WERI-Rb-1 (cell line): ENCODE data around the gene CD36.

Experiments
- DNase-seq: peaks from one replicate; pipeline ENCODE4 v3.0.0-alpha.2; 2020
- H3K27ac ChIP-seq: fragments of 250-450 bp; sonication (Bioruptor Pico); 2 replicates; pipeline ENCODE4 v1.5.1; 2020; ENCODE audit warnings: mild to moderate bottlenecking, moderate library complexity
- H3K27me3 ChIP-seq: fragments of 250-450 bp; sonication (Bioruptor Pico); 2 replicates; pipeline ENCODE4 v1.5.1; 2021; ENCODE audit warnings: mild to moderate bottlenecking, low read depth, moderate library complexity; ENCODE audit not compliant: insufficient read depth, severe bottlenecking
- H3K36me3 ChIP-seq: fragments of 250-450 bp; sonication (Bioruptor Pico); 2 replicates; pipeline ENCODE4 v1.5.1; 2020; ENCODE audit warnings: mild to moderate bottlenecking, moderate library complexity
- H3K4me3 ChIP-seq: 2 replicates; pipeline ENCODE4 v1.5.1; 2011; ENCODE audit warnings: low read depth, mild to moderate bottlenecking, control low read depth, low read length
- H3K9me3 ChIP-seq: fragments of 250-450 bp; sonication (Bioruptor Pico); 2 replicates; pipeline ENCODE4 v1.5.1; 2021; ENCODE audit warnings: mild to moderate bottlenecking, moderate library complexity; ENCODE audit not compliant: severe bottlenecking
- TF ChIP-seq, protein P1 (sequence below): IDR thresholded peaks from 2 replicates; pipeline ENCODE4 v1.5.1; 2011; ENCODE audit warnings: low read depth, mild to moderate bottlenecking, control low read depth, inconsistent platforms, low read length

The CD36 gene

DNA sequence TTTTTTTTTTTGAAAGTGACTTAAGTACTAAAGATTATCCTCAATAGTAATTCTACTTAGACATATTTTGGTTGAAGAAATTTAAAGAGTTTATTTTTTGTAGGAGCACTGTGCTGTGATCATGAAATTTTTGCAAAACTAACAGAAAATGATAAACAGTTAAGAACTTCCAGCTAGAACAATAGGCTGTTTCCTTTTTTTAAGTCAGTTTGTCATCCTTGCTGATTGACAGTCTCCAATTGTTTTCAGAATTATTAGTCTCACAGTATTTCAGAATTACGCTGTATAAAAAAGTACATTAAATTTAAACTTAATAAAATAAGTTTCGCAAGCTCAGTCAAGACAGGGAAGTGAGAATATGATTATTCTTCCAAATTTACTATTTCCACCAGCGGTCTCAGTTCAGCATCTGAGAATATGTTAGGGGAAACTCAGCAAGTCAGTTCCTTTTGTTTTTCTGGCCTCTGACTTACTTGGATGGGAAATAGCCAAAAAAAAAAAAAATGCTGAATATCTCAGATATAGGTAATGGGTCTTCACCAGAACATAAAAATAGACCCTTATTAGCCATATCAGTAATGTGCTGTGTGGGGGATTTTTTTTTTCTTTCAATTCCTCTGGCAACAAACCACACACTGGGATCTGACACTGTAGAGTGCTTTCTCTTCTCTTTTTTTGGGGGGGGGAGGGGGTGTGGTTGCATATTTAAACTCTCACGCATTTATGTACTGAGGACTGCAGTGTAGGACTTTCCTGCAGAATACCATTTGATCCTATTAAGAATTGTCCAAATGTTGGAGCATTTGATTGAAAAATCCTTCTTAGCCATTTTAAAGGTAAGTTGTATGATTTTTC lies at the start of gene CD36:
Gene CD36, plus strand, starts transcription at position 732 of the 855 bp plus-strand sequence. CDS start 8,099 bp downstream, outside the sequence.
- no peak for DNase-seq
- no peaks in the 10 kb centered on the region for H3K36me3 ChIP-seq
- H3K9me3 ChIP-seq: no peaks in the 10 kb centered on the region
- H3K27me3 ChIP-seq: no peaks in the 10 kb centered on the region
- TF ChIP-seq, protein P1, sequence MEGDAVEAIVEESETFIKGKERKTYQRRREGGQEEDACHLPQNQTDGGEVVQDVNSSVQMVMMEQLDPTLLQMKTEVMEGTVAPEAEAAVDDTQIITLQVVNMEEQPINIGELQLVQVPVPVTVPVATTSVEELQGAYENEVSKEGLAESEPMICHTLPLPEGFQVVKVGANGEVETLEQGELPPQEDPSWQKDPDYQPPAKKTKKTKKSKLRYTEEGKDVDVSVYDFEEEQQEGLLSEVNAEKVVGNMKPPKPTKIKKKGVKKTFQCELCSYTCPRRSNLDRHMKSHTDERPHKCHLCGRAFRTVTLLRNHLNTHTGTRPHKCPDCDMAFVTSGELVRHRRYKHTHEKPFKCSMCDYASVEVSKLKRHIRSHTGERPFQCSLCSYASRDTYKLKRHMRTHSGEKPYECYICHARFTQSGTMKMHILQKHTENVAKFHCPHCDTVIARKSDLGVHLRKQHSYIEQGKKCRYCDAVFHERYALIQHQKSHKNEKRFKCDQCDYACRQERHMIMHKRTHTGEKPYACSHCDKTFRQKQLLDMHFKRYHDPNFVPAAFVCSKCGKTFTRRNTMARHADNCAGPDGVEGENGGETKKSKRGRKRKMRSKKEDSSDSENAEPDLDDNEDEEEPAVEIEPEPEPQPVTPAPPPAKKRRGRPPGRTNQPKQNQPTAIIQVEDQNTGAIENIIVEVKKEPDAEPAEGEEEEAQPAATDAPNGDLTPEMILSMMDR: no peak
- H3K27ac ChIP-seq: no peak within 1 kb of the TSS
- no peak within 1 kb of the TSS for H3K4me3 ChIP-seq

DNA sequence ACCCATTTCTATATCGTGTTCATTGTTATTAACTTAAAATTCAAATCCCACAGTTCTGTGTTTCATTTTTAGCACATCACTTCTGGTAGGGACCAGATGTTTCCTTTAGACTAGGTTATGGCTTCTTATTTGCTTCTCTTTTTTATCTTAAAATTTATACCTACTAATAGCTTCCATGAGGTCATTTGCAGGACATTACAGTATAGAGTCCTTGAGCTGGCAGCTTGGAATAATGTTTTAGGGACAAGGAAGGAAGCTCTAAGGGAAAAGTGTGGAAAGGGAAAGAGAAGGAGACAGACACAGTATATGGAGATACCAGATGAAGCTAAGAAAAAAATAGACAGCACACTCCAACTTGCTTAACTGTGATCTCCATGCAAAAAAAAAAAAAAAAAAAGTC lies 48.8 kb upstream of the CD36 start:
- no peak overlapping the region for H3K4me3 ChIP-seq
- H3K36me3 ChIP-seq: no peaks in the 10 kb centered on the region
- H3K9me3 ChIP-seq: no peaks in the 10 kb centered on the region
- TF ChIP-seq, protein P1: no peak
- H3K27ac ChIP-seq: no peak overlapping the region
- H3K27me3 ChIP-seq: no peaks in the 10 kb centered on the region
- no peak for DNase-seq

DNA sequence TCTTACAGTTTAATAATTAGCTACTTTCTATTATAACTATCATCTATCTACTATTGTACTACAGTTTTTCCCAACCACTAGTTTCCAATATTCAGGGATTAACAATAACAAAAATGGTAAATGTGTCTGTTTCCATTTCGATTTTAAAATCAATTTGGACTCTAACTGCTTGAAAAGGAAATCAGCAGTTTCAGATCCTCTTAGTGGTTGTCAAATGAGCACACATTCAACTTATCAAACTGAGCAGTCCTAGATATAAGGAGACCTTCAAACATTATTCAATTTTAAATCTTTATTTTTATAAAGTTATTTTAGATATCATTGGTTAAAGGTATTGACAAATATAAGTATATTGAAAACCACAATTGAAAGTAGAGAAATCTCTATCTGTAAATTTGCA lies 46.8 kb upstream of the CD36 start:
- no peaks in the 10 kb centered on the region for H3K27me3 ChIP-seq
- no peak for DNase-seq
- no peaks in the 10 kb centered on the region for H3K36me3 ChIP-seq
- TF ChIP-seq, protein P1: no peak
- no peak overlapping the region for H3K27ac ChIP-seq
- H3K4me3 ChIP-seq: no peak overlapping the region
- no peaks in the 10 kb centered on the region for H3K9me3 ChIP-seq

DNA sequence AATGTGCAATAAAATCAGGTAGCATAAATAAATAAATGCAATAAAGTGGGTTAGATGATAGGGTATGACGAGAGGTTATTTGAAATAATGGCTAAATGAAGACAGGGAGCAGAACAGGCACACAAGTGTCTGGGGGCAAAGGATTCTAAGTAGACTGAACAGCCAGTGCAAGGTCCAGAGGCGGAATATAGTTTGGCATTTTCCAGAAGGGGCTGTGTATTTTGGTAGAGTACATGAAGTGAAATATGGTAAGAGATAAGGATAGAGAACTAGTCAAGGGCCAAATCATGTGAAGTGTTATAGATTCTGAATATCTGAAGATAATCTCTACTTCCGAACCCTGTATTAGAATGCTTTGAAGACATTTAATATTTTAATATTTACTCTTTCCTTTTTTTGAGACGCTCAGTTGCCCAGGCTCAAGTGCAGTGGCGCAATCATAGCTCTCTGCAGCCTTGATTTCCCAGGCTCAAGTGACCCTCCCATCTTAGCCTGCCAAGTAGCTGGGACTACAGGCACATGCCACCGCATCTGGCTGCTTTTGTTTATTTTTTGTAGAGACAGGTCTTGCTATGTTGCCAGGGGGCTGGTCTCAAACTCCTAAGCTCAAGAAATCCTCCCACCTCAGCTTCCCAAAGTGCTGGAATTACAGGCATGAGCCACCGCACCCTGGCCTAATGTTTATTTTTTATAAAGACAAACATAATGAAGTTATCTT lies 44.4 kb upstream of the CD36 start:
- no peak for DNase-seq
- TF ChIP-seq, protein P1: no peak
- H3K36me3 ChIP-seq: no peaks in the 10 kb centered on the region

DNA sequence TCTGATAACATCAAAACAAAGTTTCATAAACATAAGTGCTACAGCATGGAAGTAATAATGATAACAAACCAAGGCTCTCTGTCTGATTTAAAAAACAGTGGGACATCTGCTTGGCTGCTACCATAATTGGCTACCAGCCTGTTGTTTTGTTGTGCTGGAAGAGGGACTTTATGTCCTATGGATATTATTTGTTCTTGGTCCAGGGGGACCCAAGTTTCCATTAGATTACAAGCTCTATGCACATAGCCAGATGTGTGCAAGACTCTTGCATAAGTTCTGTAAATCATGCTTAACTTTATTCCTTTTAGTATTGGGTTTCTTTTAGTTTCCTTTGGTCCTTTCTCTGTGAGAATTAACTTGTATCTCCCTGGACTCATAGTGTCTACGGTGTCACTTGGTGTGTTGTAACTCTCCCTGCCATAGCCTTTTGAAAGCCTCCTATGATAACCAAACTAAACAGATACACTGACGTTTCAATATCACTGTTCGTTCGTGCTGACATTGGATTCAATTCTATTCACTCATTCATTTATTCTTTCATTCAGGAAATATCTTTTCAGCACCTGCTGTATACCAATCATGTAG lies 41.4 kb upstream of the CD36 start:
- H3K27ac ChIP-seq: no peak overlapping the region
- H3K4me3 ChIP-seq: no peak overlapping the region
- no peaks in the 10 kb centered on the region for H3K9me3 ChIP-seq
- TF ChIP-seq, protein P1: no peak
- no peak for DNase-seq
- no peaks in the 10 kb centered on the region for H3K36me3 ChIP-seq
- H3K27me3 ChIP-seq: no peaks in the 10 kb centered on the region

More for the DNA sequence above, 44.4 kb upstream of the CD36 start:
- H3K9me3 ChIP-seq: no peaks in the 10 kb centered on the region
- no peaks in the 10 kb centered on the region for H3K27me3 ChIP-seq
- no peak overlapping the region for H3K27ac ChIP-seq
- H3K4me3 ChIP-seq: no peak overlapping the region
